Measurements from ENCODE around the gene MRGPRE.
"Not testable (repeated sequence)": the region's sequence is repeated elsewhere in the genome, so short reads cannot be mapped to it uniquely, and the experiment has no call there.

Gene MRGPRE

DNA sequence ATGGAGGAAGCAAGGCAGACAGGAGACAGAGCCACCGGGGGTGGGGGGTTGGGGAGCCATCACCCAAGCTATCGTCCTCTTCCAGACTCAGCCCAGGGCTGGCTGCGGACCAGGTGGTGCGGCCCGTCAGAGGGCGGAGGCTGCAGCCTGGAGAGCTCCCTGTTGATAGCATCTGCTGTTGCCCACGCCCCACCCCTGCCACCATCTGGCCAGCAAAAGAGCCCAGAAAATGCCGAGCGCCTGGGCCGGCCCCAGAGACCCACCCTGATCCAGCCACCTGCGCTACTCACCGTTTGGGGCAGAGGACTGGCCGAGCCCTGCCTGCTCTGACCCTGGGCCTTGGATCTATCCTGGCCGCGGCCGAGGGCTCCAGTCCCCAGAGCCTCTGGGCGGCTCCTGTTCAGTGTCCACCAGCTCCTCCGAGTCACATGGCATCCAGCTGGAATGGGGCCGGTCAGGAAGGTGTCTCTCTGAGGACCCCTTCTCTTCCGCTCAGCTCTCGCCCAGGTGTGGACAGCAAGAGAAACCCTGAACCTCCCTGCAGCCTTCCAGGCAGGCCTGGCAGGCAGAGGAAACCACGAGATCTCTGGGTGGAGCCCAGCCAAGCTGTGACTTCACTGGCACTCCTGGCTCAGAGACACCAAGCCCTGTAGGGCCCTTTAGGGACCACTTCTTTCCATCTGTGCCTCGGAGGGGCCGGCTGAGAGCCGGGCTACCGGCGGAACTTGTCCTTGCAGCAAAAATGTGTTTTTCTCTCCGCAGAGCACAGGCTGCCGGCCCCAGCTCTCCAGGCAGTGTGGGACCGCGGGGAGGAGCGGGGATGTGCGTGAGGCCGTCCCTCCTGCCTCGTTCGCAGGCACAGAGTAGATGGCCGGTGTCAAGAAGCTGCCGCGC is at the start of gene MRGPRE:
Gene MRGPRE, minus strand, starts transcription at position 567 of the 894 bp plus-strand sequence. CDS start 3,618 bp downstream, outside the sequence.
- no peak for DNase-seq (ENCODE audit: low read depth in 2 of 2)

- DNase-seq (ENCODE audit: low read depth in 2 of 2): not testable (repeated sequence)
Observed at GRCh38 chr11:3281146-3281545, 48.9 kb upstream of the MRGPRE start.

- not testable (repeated sequence) for DNase-seq (ENCODE audit: low read depth in 2 of 2)
Observed at GRCh38 chr11:3280662-3281061, 48.4 kb upstream of the MRGPRE start.

DNA sequence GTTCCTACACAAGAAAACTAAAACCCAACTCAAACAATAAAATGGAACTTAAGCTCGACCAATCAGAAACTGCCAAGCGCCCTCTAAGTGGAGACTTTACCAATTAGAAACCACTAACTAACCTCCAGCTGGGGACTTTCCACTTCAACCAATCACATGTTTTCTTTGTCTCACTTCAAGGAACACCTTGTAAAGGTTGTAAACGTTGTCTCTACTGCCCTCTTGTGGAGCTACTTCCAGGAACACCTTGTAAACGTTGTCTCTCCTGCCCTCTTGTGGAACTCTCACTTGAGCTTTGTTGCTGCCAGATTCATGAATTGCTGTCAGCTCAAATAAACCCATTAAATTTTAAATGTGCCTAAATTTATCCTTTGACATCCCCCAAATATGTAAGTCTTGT is 46.7 kb upstream of the MRGPRE start:
- DNase-seq (ENCODE audit: low read depth in 2 of 2): not testable (repeated sequence)

DNA sequence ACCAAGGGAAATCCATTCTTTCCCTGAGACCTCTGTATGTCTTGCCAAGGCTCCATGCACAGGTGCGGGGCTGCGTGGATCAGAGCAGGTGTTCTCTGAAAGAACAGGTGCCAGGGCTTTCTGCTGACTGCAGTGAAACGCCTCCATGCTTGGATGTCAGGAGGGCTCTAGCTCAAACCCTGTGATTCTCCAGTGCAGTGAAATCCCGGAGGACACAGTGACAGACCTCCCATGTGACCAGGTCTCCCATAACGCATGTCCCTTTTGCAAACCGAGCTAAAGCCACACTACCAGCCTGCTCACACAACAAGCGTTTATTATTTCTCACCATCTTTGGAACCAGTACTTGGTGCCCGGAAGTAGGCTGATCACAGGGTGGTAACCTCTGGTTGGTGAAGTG is 41.4 kb upstream of the MRGPRE start:
- not testable (repeated sequence) for DNase-seq (ENCODE audit: low read depth in 2 of 2)

DNA sequence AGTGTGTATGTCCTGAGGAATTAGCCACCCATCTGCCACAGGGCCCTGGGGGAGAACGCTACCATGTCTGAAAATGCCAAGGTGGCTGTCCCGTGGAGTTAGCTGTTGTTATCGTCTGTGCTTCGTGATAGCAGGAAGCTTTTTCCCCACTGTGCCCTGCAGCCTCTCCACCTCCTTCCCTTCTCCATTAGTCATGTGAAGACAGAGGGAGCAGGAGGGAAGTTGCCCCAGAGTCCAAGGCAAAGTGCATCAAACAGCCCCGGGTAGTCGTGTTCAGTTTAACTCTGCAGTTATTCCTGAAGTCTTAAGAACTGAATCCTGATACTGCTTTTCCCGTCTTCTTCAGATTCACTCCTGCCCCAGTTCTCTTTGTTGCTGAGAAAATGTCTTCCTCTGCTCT is 30.3 kb upstream of the MRGPRE start:
- not testable (repeated sequence) for DNase-seq (ENCODE audit: low read depth in 2 of 2)

GRCh38 chr11:3261831-3262230 is 29.6 kb upstream of the MRGPRE start:
- not testable (repeated sequence) for DNase-seq (ENCODE audit: low read depth in 2 of 2)

- DNase-seq (ENCODE audit: low read depth in 2 of 2): not testable (repeated sequence)
Observed at GRCh38 chr11:3257509-3257908, 25.3 kb upstream of the MRGPRE start.

DNA sequence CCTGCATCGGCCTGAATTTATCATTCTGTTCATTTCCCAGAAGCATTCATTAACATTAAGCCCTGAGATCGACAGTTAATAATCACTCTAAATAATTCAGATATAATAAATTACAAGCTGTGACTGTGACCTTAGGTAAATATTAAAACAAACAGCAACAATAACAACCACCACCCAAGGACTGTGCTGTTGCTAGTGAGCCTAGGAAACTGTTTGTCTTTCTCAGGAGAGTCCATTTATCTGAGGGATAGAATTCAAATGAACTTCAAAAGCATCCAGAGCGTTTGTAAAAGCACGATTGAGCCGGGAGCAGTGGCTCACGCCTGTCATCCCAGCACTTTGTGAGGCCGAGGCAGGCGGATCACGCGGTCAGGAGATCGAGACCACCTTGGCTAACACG is 23.0 kb upstream of the MRGPRE start:
- not testable (repeated sequence) for DNase-seq (ENCODE audit: low read depth in 2 of 2)

GRCh38 chr11:3254773-3255172 is 22.6 kb upstream of the MRGPRE start:
- not testable (repeated sequence) for DNase-seq (ENCODE audit: low read depth in 2 of 2)

DNA sequence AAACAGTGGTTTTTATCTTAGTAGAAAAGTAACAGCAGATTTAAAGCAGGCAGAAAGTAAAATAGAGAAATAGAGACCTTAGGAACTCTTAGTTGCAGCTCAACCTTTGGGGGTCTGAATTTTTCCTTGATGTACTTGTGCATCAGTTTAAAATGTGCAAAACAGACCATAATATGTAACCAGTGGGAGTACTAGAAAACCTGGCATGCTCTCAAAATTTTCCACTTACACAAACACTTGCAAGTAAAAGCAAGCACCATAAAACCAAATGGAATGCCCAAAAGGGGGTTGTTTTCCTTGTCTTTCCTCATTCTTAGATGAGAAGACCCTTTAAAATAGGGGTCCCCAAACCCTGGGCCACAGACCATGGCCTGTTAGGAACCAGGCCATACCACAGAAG is 12.9 kb upstream of the MRGPRE start:
- DNase-seq (ENCODE audit: low read depth in 2 of 2): no peak

DNA sequence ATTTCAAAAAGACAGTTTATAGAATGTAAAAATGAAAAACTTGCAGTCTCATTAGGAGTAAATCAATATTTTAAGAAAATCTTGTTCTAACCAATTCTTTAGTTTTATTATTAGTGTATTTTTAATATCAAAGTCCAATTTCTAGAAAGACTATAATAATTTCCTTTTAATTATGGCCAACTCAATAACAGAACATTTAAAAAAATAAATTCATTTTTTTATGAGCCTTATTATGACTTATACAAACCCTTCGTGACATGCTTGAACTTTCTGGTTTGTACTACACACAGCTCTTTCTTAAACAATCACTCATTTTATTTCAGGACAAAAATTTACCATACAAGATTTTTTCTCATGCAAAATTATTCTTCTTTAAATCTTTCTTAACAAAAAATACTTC is 11.7 kb upstream of the MRGPRE start:
- DNase-seq (ENCODE audit: low read depth in 2 of 2): no peak

DNA sequence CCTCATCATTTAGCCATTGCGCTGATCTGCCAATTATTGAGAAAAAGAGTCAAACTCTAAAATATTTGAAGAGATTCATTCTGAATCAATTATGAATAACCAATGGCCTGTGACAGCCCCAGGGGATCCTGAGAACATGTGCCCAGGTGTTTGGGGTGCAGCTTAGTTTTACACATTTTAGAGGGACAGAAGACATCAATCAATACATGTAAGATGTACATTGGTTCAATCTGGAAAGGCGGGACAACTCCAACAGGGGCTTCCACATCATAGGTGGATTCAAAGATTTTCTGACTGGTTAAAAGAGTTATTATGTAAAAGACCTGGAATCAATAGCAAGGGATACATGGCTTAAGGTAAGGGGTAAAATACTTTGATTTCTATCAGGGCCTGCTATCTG is 4.9 kb upstream of the MRGPRE start:
- DNase-seq (ENCODE audit: low read depth in 2 of 2): no peak

DNA sequence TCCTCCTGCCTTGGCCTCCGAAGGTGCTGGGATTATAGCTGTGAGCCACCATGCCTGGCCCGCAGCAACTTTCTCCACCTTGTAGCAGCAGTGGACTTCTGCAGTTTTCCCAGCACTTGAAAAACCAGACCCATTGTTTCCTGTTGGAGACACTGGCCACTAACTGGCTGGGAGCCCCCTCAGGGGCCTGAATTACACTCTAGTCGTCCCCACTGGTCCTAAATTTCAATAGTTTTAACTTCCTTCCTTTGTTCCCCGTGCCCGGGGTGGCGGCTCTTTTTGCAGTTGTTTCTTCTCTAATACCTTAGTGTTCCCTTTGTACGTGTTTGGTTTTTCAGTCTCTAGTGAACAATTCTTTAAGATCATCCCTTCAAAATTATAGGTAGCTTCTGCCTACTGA is 2.6 kb upstream of the MRGPRE start:
- DNase-seq (ENCODE audit: low read depth in 2 of 2): no peak

DNA sequence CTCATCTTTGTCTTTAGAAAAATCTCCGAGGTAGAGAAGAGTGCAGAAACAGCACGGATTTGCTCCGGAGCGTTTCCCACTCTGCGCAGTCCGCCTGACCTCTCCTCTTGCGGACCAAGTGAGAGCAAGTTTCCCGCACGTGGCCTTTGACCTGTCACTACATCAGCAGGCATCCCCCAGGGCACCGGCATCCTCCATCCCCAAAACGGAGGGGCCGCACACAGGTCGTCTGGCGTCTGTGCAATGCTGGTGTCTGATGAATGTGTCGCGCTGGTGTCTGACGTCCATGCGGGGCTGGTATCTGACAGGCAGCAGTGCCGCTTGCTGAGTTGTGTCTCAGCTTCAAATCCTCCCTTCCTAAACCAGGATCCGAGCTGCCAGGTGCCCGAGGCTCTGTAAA is 739 bp upstream of the MRGPRE start:
- DNase-seq (ENCODE audit: low read depth in 2 of 2): no peak

DNA sequence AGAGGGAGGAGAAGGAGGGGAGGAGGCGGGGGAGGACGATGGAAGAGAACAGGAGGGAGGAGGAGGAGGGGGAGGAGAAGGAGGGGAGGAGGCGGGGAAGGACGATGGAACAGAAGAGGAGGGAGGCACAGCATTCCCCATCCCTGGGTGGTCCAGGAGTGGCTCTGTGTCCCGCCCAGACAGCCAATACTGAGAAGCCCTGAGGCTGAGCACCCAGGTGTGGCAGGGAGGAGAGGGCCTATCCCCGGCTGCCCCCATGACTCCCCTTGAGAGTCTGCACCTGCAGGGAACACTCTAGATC is 717 bp downstream of the MRGPRE start:
- no peak for DNase-seq (ENCODE audit: low read depth in 2 of 2)

DNA sequence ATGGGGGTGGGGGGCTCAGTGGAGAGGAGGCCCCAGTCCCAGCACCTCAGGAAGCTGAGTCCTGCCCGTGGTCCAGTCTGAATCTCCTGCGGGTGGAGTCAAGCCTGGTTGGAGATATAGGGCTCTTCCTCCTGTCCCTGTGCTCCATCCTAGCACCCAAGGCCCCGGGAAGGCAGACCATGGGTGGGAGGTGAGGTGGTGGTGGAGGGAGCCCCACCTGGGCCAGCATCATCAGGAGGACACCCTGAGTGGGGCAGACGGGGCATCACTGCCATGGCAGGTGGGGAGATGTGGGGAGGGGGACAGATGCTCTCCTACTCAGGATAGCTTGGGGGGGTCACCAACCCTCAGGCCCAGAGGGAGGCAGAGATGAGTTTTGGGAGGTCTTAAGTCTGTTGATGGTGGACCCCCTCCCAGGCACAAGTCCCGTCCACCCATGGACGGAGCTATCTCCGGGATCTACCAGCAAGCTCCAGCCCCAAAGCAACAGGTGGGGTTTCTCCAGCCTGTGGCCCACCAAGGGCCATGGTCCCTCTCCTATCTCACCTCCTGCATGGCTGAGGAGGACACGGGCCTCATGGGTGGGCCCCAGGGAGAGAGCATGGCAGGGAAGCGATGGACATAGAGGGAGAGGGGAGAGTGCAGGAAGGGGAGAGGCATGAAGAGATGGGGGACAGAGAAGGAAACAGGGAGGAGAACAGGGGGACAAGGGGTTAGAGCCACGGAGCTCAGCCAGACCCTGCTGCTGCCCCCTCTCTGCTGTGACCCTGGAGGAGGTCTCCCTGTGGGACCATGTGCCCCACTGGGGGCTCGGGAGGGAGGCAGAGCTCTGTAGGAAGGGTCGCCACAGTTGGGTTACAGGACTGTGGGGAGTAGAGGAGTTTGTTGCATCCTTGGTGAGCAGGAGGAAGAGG is 1.3 kb downstream of the MRGPRE start:
- no peak for DNase-seq (ENCODE audit: low read depth in 2 of 2)

- DNase-seq (ENCODE audit: low read depth in 2 of 2): no peak
Observed at GRCh38 chr11:3229673-3230630, 2.3 kb downstream of the MRGPRE start.

DNA sequence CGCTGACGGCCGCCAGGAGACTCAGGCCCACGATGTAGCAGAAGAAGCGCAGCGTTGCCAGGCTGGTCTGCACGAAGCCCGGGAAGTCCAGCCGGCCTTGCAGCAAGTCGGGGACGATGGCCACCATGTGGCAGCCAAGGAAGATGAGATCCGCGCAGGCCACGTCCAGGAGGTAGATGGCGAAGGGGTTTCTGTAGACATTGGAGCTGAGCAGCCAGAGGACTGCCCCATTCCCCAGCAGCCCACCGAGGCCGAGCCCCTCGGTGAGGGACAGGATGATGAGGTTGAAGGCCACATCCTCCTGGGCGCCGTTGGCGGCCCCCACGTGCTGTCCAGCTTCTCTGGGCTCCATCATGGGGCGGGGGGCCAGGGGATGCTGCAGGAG is 3.8 kb downstream of the MRGPRE start:
- DNase-seq (ENCODE audit: low read depth in 2 of 2): no peak

GRCh38 chr11:3227568-3228444 is 4.4 kb downstream of the MRGPRE start:
- no peak for DNase-seq (ENCODE audit: low read depth in 2 of 2)
